ENCODE measurements around the gene FAM120C. TPM values are rescaled to one million over a fixed set of nuclear protein-coding genes. Genes with fewer than 3 reads are reported as not detected.

FAM120C gene
- total and polyA plus RNA-seq, 9 donors: 3.3 to 19.3 (median 14.8) TPM

GRCh38 chrX:54076903-54077302 lies 106.2 kb downstream of the FAM120C start:
- Histone ChIP-seq H3K9me3 (no peaks in the 10 kb centered on the region), H3K4me1 (ENCODE audit: insufficient read depth) (no peaks in the 10 kb centered on the region), H3K27ac (no peak overlapping the region), H3K27me3 (no peaks in the 10 kb centered on the region), H3K4me3 (no peak overlapping the region), H3K36me3 (no peaks in the 10 kb centered on the region)
- DNase-seq: no peak
- WGBS, 3 donors: 82 to 89% (median 88%) methylated on average over 2 of the region's 2 CpGs
- TF ChIP-seq CTCF (IDR thresholded peaks at IDR 0.05) (no peak), POLR2A (IDR thresholded peaks at IDR 0.05) (no peak), EP300 (IDR thresholded peaks at IDR 0.05) (no peak)
- intact Hi-C loops (cut with DNase I): no loop called here

- TF ChIP-seq EP300 (IDR thresholded peaks at IDR 0.05) (no peak), CTCF (IDR thresholded peaks at IDR 0.05) (no peak), POLR2A (IDR thresholded peaks at IDR 0.05) (no peak)
- no peaks in the 10 kb centered on the region for H3K9me3 ChIP-seq
- no peaks in the 10 kb centered on the region for H3K27me3 ChIP-seq
- H3K4me3 ChIP-seq: no peak overlapping the region
- no peak overlapping the region for H3K27ac ChIP-seq
- no peak for DNase-seq
- H3K4me1 ChIP-seq (ENCODE audit: insufficient read depth): no peaks in the 10 kb centered on the region
- no peaks in the 10 kb centered on the region for H3K36me3 ChIP-seq
- 86 to 88% (median 87%) methylated on average over 6 of the region's 6 CpGs for WGBS, 3 donors
- intact Hi-C loops (cut with DNase I): no loop called here
These were observed 108.2 kb downstream of the FAM120C start for GRCh38 chrX:54074826-54075225.

GRCh38 chrX:54067766-54068165 lies 115.3 kb downstream of the FAM120C start:
- 42 to 59% (median 53%) methylated on average over 2 of the region's 2 CpGs for WGBS, 3 donors
- TF ChIP-seq POLR2A (IDR thresholded peaks at IDR 0.05) (no peak), EP300 (IDR thresholded peaks at IDR 0.05) (no peak), CTCF (IDR thresholded peaks at IDR 0.05) (no peak)
- intact Hi-C loops (cut with DNase I): no loop called here

GRCh38 chrX:54066841-54067240 lies 116.2 kb downstream of the FAM120C start:
- no peak for TF ChIP-seq POLR2A (IDR thresholded peaks at IDR 0.05)
- TF ChIP-seq CTCF (IDR thresholded peaks at IDR 0.05): no peak
- TF ChIP-seq EP300 (IDR thresholded peaks at IDR 0.05): no peak
- DNase-seq: no peak
- no peak overlapping the region for H3K27ac ChIP-seq
- no peak overlapping the region for H3K4me3 ChIP-seq
- H3K27me3 ChIP-seq: no peaks in the 10 kb centered on the region
- intact Hi-C loops (cut with DNase I): no loop called here
- no peaks in the 10 kb centered on the region for H3K9me3 ChIP-seq
- H3K4me1 ChIP-seq (ENCODE audit: insufficient read depth): no peaks in the 10 kb centered on the region
- no peaks in the 10 kb centered on the region for H3K36me3 ChIP-seq

More at GRCh38 chrX:54067766-54068165, 115.3 kb downstream of the FAM120C start:
- no peaks in the 10 kb centered on the region for H3K9me3 ChIP-seq
- H3K4me1 ChIP-seq (ENCODE audit: insufficient read depth): no peaks in the 10 kb centered on the region
- no peak overlapping the region for H3K4me3 ChIP-seq
- DNase-seq: no peak
- no peaks in the 10 kb centered on the region for H3K36me3 ChIP-seq
- no peaks in the 10 kb centered on the region for H3K27me3 ChIP-seq
- H3K27ac ChIP-seq: no peak overlapping the region

GRCh38 chrX:54064564-54064963 lies 118.5 kb downstream of the FAM120C start:
- DNase-seq: no peak
- no peaks in the 10 kb centered on the region for H3K27me3 ChIP-seq
- intact Hi-C loops (cut with DNase I): no loop called here
- WGBS, 3 donors: 75 to 82% (median 82%) methylated on average over 3 of the region's 3 CpGs
- no peaks in the 10 kb centered on the region for H3K4me1 ChIP-seq (ENCODE audit: insufficient read depth)
- no peaks in the 10 kb centered on the region for H3K36me3 ChIP-seq
- TF ChIP-seq POLR2A (IDR thresholded peaks at IDR 0.05) (no peak), EP300 (IDR thresholded peaks at IDR 0.05) (no peak), CTCF (IDR thresholded peaks at IDR 0.05) (no peak)
- no peak overlapping the region for H3K27ac ChIP-seq
- H3K4me3 ChIP-seq: no peak overlapping the region
- no peaks in the 10 kb centered on the region for H3K9me3 ChIP-seq
